ENCODE results near the gene CSNK1G1.

CSNK1G1 gene

GRCh38 chr15:64361259-64361658 lies 5.3 kb upstream of the CSNK1G1 start:
- no peak overlapping the region for H3K4me2 ChIP-seq (ENCODE audit: low read depth, low read length, poor library complexity, severe bottlenecking)
- H4K20me1 ChIP-seq (ENCODE audit: low read depth, low read length) = 0 out of 2 replicates have a peak, but pooled peaks cover 7% of the 10 kb centered on the region
- peaks cover 15% of the 10 kb centered on the region for H3K36me3 ChIP-seq (ENCODE audit: low read length)
- 0 out of 2 replicates have a peak, but pooled peaks cover 4% of the 10 kb centered on the region for H3K79me2 ChIP-seq (ENCODE audit: insufficient read depth, low read length)
- no peak overlapping the region for H3K27ac ChIP-seq (ENCODE audit: low read depth, low read length)
- no peaks in the 10 kb centered on the region for H3K9me3 ChIP-seq (ENCODE audit: insufficient read depth, low read length)
- H3F3A ChIP-seq (ENCODE audit: insufficient read depth) = peaks cover 48% of the 10 kb centered on the region
- H3K27me3 ChIP-seq (ENCODE audit: low read length) = no peaks in the 10 kb centered on the region
- no peak overlapping the region for H3K4me3 ChIP-seq (ENCODE audit: insufficient read depth, low read length, poor library complexity, severe bottlenecking)
- H3K9me2 ChIP-seq (replicated peaks; ENCODE audit: insufficient read depth, low read length) = no peaks in the 10 kb centered on the region
- no peak for TF ChIP-seq CTCF (IDR thresholded peaks at IDR 0.05; ENCODE audit: insufficient read depth, low read length, poor library complexity, severe bottlenecking)
- TF ChIP-seq EZH2phosphoT487 (conservative IDR thresholded peaks at IDR 0.05; ENCODE audit: low read length) = no peak
- no peak overlapping the region for H3K9ac ChIP-seq (ENCODE audit: low read length)
- no peak overlapping the region for H2AFZ ChIP-seq (ENCODE audit: low read depth, low read length, severe bottlenecking)

DNA sequence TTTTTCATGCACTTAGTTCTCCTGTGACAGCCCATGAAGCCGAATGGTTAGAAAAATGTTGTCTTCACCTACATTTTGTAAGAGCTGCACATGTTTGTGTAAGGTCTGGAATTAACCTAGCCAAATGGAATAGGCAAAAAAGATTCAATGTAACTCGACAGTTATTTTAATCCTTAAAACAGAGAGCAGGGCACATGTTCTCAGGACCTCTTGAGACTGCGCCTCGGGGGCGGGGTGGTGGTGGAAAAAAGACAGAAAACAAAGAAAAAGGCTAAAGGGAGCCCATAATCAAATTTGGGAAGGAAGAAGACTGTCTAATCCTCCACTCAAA lies 702 bp upstream of the CSNK1G1 start:
- TF ChIP-seq EZH2phosphoT487 (conservative IDR thresholded peaks at IDR 0.05; ENCODE audit: low read length) = no peak
- TF ChIP-seq CTCF (IDR thresholded peaks at IDR 0.05; ENCODE audit: insufficient read depth, low read length, poor library complexity, severe bottlenecking) = no peak
- Histone ChIP-seq H3K9me2 (replicated peaks; ENCODE audit: insufficient read depth, low read length) (no peaks in the 10 kb centered on the region), H3K27me3 (ENCODE audit: low read length) (no peaks in the 10 kb centered on the region), H3K36me3 (ENCODE audit: low read length) (no peaks in the 10 kb centered on the region), H4K20me1 (ENCODE audit: low read depth, low read length) (no peaks in the 10 kb centered on the region), H3K79me2 (ENCODE audit: insufficient read depth, low read length) (peaks cover 33% of the 10 kb centered on the region), H3K4me3 (ENCODE audit: insufficient read depth, low read length, poor library complexity, severe bottlenecking) (peak overlapping the region; percentile 86), H3K4me2 (ENCODE audit: low read depth, low read length, poor library complexity, severe bottlenecking) (peak overlapping the region; percentile 94), H3K9me3 (ENCODE audit: insufficient read depth, low read length) (no peaks in the 10 kb centered on the region), H3F3A (ENCODE audit: insufficient read depth) (peaks cover 34% of the 10 kb centered on the region), H2AFZ (ENCODE audit: low read depth, low read length, severe bottlenecking) (no peak overlapping the region), H3K9ac (ENCODE audit: low read length) (peak overlapping the region; percentile 76), H3K27ac (ENCODE audit: low read depth, low read length) (peak overlapping the region; percentile 61)

GRCh38 chr15:64355348-64355943 lies 527 bp downstream of the CSNK1G1 start:
- TF ChIP-seq CTCF (IDR thresholded peaks at IDR 0.05; ENCODE audit: insufficient read depth, low read length, poor library complexity, severe bottlenecking) (no peak), EZH2phosphoT487 (conservative IDR thresholded peaks at IDR 0.05; ENCODE audit: low read length) (no peak)
- H2AFZ ChIP-seq (ENCODE audit: low read depth, low read length, severe bottlenecking) = peak overlapping the region; percentile 13
- H4K20me1 ChIP-seq (ENCODE audit: low read depth, low read length) = no peaks in the 10 kb centered on the region
- H3K9me2 ChIP-seq (replicated peaks; ENCODE audit: insufficient read depth, low read length) = no peaks in the 10 kb centered on the region
- peak overlapping the region; percentile 76 for H3K9ac ChIP-seq (ENCODE audit: low read length)
- H3F3A ChIP-seq (ENCODE audit: insufficient read depth) = peaks cover 30% of the 10 kb centered on the region
- H3K36me3 ChIP-seq (ENCODE audit: low read length) = no peaks in the 10 kb centered on the region
- no peaks in the 10 kb centered on the region for H3K9me3 ChIP-seq (ENCODE audit: insufficient read depth, low read length)
- peak overlapping the region; percentile 65 for H3K27ac ChIP-seq (ENCODE audit: low read depth, low read length)
- H3K27me3 ChIP-seq (ENCODE audit: low read length) = no peaks in the 10 kb centered on the region
- H3K4me3 ChIP-seq (ENCODE audit: insufficient read depth, low read length, poor library complexity, severe bottlenecking) = peak overlapping the region; percentile 86
- H3K4me2 ChIP-seq (ENCODE audit: low read depth, low read length, poor library complexity, severe bottlenecking) = peak overlapping the region; percentile 94
- H3K79me2 ChIP-seq (ENCODE audit: insufficient read depth, low read length) = peaks cover 44% of the 10 kb centered on the region
